Stomach (tissue), 4 donors: ENCODE measurements around the gene COL6A1.
"Not testable (repeated sequence)": the region's sequence is repeated elsewhere in the genome, so short reads cannot be mapped to it uniquely, and the experiment has no call there.

Experiments
- EP300 ChIP-seq: sonication (generic); formaldehyde crosslinking; IDR thresholded peaks from one replicate; pipeline ENCODE4 v1.6.1; 2017; ENCODE audit warnings: antibody characterized with exemption
- TF ChIP-seq, protein P1 (sequence below), 7 experiments: fragments of 450-650 bp in 4 of 7; fragments of 200-600 bp in 3 of 7; sonication (generic) in 3 of 7; IDR thresholded peaks; one replicate each; pipeline ENCODE4 v1.5.1; 2016 to 2019; ENCODE audit warnings: antibody characterized with exemption in 7 of 7, control low read depth in 2 of 7, mild to moderate bottlenecking in 1 of 7

DNA sequence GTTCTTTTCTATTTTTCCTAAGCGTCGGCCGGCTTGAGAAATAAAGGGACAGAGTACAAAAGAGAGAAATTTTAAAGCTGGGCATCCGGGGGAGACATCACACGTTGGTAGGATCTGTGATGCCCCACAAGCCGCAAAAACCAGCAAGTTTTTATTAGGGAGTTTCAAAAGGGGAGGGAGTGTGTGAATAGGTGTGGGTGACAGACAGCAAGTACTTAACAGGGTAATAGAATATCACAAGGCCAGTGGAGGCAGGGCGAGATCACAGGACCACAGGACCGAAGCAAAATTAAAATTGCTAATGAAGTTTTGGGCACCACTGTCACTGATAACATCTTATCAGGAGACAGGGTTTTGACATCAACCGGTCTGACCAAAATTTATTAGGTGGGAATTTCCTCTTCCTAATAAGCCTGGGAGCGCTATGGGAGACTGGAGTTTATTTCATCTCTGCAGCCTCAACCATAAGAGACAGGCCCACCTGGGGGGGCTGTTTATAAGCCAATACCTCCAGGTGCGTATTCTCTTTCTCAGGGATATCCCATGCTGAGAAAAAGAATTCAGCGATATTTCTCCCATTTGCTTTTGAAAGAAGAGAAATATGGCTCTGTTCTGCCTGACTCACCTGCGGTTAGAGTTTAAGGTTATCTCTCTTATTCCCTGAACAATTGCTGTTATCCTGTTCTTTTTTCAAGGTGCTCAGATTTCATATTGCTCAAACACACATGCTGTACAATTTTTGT, 5.7 kb upstream of the COL6A1 start:
- not testable (repeated sequence) for TF ChIP-seq EP300
- TF ChIP-seq, protein P1, sequence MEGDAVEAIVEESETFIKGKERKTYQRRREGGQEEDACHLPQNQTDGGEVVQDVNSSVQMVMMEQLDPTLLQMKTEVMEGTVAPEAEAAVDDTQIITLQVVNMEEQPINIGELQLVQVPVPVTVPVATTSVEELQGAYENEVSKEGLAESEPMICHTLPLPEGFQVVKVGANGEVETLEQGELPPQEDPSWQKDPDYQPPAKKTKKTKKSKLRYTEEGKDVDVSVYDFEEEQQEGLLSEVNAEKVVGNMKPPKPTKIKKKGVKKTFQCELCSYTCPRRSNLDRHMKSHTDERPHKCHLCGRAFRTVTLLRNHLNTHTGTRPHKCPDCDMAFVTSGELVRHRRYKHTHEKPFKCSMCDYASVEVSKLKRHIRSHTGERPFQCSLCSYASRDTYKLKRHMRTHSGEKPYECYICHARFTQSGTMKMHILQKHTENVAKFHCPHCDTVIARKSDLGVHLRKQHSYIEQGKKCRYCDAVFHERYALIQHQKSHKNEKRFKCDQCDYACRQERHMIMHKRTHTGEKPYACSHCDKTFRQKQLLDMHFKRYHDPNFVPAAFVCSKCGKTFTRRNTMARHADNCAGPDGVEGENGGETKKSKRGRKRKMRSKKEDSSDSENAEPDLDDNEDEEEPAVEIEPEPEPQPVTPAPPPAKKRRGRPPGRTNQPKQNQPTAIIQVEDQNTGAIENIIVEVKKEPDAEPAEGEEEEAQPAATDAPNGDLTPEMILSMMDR (IDR thresholded peaks at IDR 0.05) = not testable (repeated sequence)
